Nephron progenitor cell (in vitro differentiated cells): ENCODE data around the gene CHRNB2.

Experiments used
- DNase-seq: peaks from one replicate; pipeline ENCODE4 v3.0.0; 2021
- H3K27ac Mint-ChIP-seq: 2 replicates; pipeline ENCODE4 v1.8.0; 2021; ENCODE audit warnings: mild to moderate bottlenecking, moderate library complexity, mixed read lengths
- H3K27me3 Mint-ChIP-seq: 2 replicates; pipeline ENCODE4 v1.8.0; 2021; ENCODE audit warnings: mild to moderate bottlenecking, low read depth, mixed read lengths; ENCODE audit not compliant: poor library complexity
- H3K36me3 Mint-ChIP-seq: 2 replicates; pipeline ENCODE4 v1.8.0; 2021; ENCODE audit warnings: low read depth, mixed read lengths
- H3K4me1 Mint-ChIP-seq: 2 replicates; pipeline ENCODE4 v1.8.0; 2021; ENCODE audit warnings: mixed read lengths
- H3K4me3 Mint-ChIP-seq: 2 replicates; pipeline ENCODE4 v1.8.0; 2021; ENCODE audit warnings: mild to moderate bottlenecking, moderate library complexity, mixed read lengths
- H3K9me3 Mint-ChIP-seq: 2 replicates; pipeline ENCODE4 v1.8.0; 2021; ENCODE audit warnings: mild to moderate bottlenecking, moderate library complexity, mixed read lengths
- CTCF ChIP-seq: fragments of 200-600 bp; sonication (generic); IDR thresholded peaks from 2 replicates; pipeline ENCODE4 v1.5.0; 2021; ENCODE audit warnings: antibody characterized with exemption

The CHRNB2 gene

DNA sequence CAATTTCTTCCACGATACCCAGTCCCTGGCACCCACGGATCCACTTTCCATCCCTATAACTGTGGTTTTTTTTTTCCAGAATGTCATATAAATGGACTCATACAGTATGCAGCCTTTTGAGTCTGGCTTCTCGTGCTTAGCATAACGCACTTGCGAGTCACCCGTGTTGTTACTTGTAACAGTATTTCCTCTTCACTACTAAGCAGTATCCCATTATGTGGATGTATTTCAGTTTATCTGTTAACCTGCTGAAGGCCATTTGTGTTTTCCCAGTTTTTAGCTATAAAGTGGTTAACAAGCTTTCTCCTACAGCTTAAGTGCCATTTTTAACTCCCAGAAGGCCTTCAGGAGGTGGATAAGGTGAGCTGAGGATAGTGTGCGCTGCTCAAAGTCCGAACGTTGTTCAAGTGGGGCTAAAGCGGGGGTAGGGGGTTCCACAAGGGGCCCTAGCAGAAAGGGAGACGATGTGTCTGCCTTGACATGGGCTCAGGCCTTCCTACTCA is 39.6 kb downstream of the CHRNB2 start:
- Mint-ChIP-seq H3K4me3 (peak overlapping the region; percentile 93), H3K27me3 (no peaks in the 10 kb centered on the region), H3K9me3 (no peaks in the 10 kb centered on the region), H3K36me3 (peaks cover 21% of the 10 kb centered on the region), H3K27ac (peak overlapping the region; percentile 97), H3K4me1 (peaks cover 72% of the 10 kb centered on the region)
- no peak for DNase-seq
- TF ChIP-seq CTCF: no peak

GRCh38 chr1:154607609-154608396 is 40.2 kb downstream of the CHRNB2 start, which contains the start of gene ADAR:
ADAR (minus strand) TSS chr1:154608186; CDS start chr1:154608006, 180 bp downstream.
- H3K27ac Mint-ChIP-seq: peak within 1 kb of the TSS; percentile 97

GRCh38 chr1:154608397-154609270 is 41.1 kb downstream of the CHRNB2 start:
- peak; percentile 38 for DNase-seq
- peak overlapping the region; percentile 93 for H3K4me3 Mint-ChIP-seq
- TF ChIP-seq CTCF: no peak
- peak overlapping the region; percentile 95 for H3K27ac Mint-ChIP-seq
- peaks cover 71% of the 10 kb centered on the region for H3K4me1 Mint-ChIP-seq
- H3K9me3 Mint-ChIP-seq: no peaks in the 10 kb centered on the region
- H3K36me3 Mint-ChIP-seq: peaks cover 17% of the 10 kb centered on the region
- no peaks in the 10 kb centered on the region for H3K27me3 Mint-ChIP-seq

More at GRCh38 chr1:154607609-154608396, 40.2 kb downstream of the CHRNB2 start, which contains the start of gene ADAR:
- peak; percentile 75 for DNase-seq
- Mint-ChIP-seq H3K9me3 (no peaks in the 10 kb centered on the region), H3K4me1 (peaks cover 72% of the 10 kb centered on the region), H3K27me3 (no peaks in the 10 kb centered on the region), H3K4me3 (peak within 1 kb of the TSS; percentile 93), H3K36me3 (peaks cover 18% of the 10 kb centered on the region)
- TF ChIP-seq CTCF: no peak

GRCh38 chr1:154609398-154610380 is 42.1 kb downstream of the CHRNB2 start:
- no peaks in the 10 kb centered on the region for H3K9me3 Mint-ChIP-seq
- TF ChIP-seq CTCF: no peak
- peaks cover 61% of the 10 kb centered on the region for H3K4me1 Mint-ChIP-seq
- no peak for DNase-seq
- H3K36me3 Mint-ChIP-seq: peaks cover 8% of the 10 kb centered on the region
- peak overlapping the region; percentile 93 for H3K4me3 Mint-ChIP-seq
- no peak overlapping the region for H3K27ac Mint-ChIP-seq
- no peaks in the 10 kb centered on the region for H3K27me3 Mint-ChIP-seq

- Mint-ChIP-seq H3K27me3 (no peaks in the 10 kb centered on the region), H3K4me3 (peak overlapping the region; percentile 2)
These were observed 43.7 kb downstream of the CHRNB2 start for GRCh38 chr1:154611150-154611862.

More at GRCh38 chr1:154611150-154611862, 43.7 kb downstream of the CHRNB2 start:
- Mint-ChIP-seq H3K36me3 (no peaks in the 10 kb centered on the region), H3K9me3 (no peaks in the 10 kb centered on the region), H3K4me1 (peaks cover 46% of the 10 kb centered on the region), H3K27ac (no peak overlapping the region)
- peak; percentile 14 for DNase-seq
- no peak for TF ChIP-seq CTCF
